Stimulated activated CD4-positive, alpha-beta T cell treated with anti-CD3 and anti-CD28 coated beads, Interleukin-1b, Interleukin-23, amount 100 ng/mL, for 1 hour (primary cell): ENCODE measurements around the gene CKM.
"Not testable (repeated sequence)": the region's sequence is repeated elsewhere in the genome, so short reads cannot be mapped to it uniquely, and the experiment has no call there.

Experiments
- DNase-seq, 2 donors: peaks; one replicate each; pipeline ENCODE4 v3.0.0-alpha.2; 2020; ENCODE audit warnings: low read depth in 2 of 2

The CKM gene

GRCh38 chr19:45291834-45292233 is 30.8 kb downstream of the CKM start:
- no peak for DNase-seq

- no peak for DNase-seq
These were observed 32.2 kb downstream of the CKM start for GRCh38 chr19:45290381-45290931.

GRCh38 chr19:45283443-45284033 is 39.1 kb downstream of the CKM start:
- DNase-seq, result no peak

- DNase-seq, result no peak
These were observed 42.2 kb downstream of the CKM start for GRCh38 chr19:45280471-45280961.

- no peak for DNase-seq
These were observed 43.0 kb downstream of the CKM start for GRCh38 chr19:45279587-45280192.

GRCh38 chr19:45278087-45278486 is 44.6 kb downstream of the CKM start:
- no peak for DNase-seq

GRCh38 chr19:45276284-45276687 is 46.4 kb downstream of the CKM start:
- DNase-seq, result no peak

- no peak for DNase-seq
These were observed 47.2 kb downstream of the CKM start for GRCh38 chr19:45275370-45275971.

GRCh38 chr19:45273521-45273855 is 49.2 kb downstream of the CKM start:
- DNase-seq, result no peak

GRCh38 chr19:45271735-45272108 is 51.0 kb downstream of the CKM start:
- no peak for DNase-seq

GRCh38 chr19:45271098-45271734 is 51.5 kb downstream of the CKM start:
- no peak for DNase-seq

GRCh38 chr19:45269939-45270338 is 52.7 kb downstream of the CKM start:
- DNase-seq, result not testable (repeated sequence)

GRCh38 chr19:45267296-45267695 is 55.4 kb downstream of the CKM start:
- no peak for DNase-seq

- DNase-seq, result no peak
These were observed 57.3 kb downstream of the CKM start for GRCh38 chr19:45265375-45265774.

GRCh38 chr19:45264781-45265317 is 57.8 kb downstream of the CKM start:
- no peak for DNase-seq

- no peak for DNase-seq
These were observed 59.7 kb downstream of the CKM start for GRCh38 chr19:45263013-45263412.

- no peak for DNase-seq
These were observed 60.1 kb downstream of the CKM start for GRCh38 chr19:45262570-45262969.

- DNase-seq, result no peak
These were observed 63.8 kb downstream of the CKM start for GRCh38 chr19:45258862-45259261.

- no peak for DNase-seq
These were observed 65.8 kb downstream of the CKM start for GRCh38 chr19:45256836-45257235.
